Neural progenitor cell (in vitro differentiated cells): ENCODE data around the gene CARMIL1.

Source experiments
- EZH2 ChIP-seq: fragments of 200-600 bp; sonication (generic); IDR thresholded peaks from 2 replicates; pipeline ENCODE4 v1.6.1; 2017; ENCODE audit warnings: antibody characterized with exemption, mild to moderate bottlenecking, moderate library complexity
- EZH2phosphoT487 ChIP-seq: fragments of 200-600 bp; sonication (generic); IDR thresholded peaks from 2 replicates; pipeline ENCODE4 v1.6.1; 2017; ENCODE audit warnings: antibody characterized with exemption
- TF ChIP-seq, protein P1 (sequence below): fragments of 200-600 bp; sonication (generic); IDR thresholded peaks from 2 replicates; pipeline ENCODE4 v1.5.1; 2017; ENCODE audit warnings: antibody characterized with exemption, mild to moderate bottlenecking

DNA sequence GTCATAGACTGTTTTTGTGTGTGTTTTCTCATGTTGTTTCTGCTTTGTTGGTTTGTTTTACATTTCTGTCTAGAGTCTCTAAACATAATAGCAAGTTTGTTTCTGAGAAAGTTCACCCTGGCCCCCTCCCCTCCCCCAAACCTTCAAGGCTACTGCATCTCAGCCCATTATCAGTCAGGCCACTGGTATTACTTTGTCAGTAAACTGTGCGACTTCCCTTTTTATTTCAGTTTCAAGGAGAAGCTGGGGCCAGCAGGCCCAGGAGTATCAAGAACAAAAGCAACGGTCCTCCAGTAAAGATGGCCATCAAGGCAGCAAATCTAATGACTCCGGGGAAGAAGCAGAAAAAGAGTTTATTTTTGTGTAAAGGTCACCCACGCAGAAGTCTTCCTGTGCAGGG, 340.0 kb downstream of the CARMIL1 start:
- TF ChIP-seq EZH2phosphoT487 (no peak), EZH2 (no peak)
- TF ChIP-seq, protein P1, sequence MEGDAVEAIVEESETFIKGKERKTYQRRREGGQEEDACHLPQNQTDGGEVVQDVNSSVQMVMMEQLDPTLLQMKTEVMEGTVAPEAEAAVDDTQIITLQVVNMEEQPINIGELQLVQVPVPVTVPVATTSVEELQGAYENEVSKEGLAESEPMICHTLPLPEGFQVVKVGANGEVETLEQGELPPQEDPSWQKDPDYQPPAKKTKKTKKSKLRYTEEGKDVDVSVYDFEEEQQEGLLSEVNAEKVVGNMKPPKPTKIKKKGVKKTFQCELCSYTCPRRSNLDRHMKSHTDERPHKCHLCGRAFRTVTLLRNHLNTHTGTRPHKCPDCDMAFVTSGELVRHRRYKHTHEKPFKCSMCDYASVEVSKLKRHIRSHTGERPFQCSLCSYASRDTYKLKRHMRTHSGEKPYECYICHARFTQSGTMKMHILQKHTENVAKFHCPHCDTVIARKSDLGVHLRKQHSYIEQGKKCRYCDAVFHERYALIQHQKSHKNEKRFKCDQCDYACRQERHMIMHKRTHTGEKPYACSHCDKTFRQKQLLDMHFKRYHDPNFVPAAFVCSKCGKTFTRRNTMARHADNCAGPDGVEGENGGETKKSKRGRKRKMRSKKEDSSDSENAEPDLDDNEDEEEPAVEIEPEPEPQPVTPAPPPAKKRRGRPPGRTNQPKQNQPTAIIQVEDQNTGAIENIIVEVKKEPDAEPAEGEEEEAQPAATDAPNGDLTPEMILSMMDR, result no peak
